Activated CD4-positive, alpha-beta T cell treated with anti-CD3 and anti-CD28 coated beads, Interleukin-2, amount 10 ng/mL, durations not matched to agents 24 days and 14 days (primary cell): Measurements from ENCODE around the gene UNC79. TPM values are rescaled to one million over a fixed set of nuclear protein-coding genes. Genes with fewer than 3 reads are reported as not detected.

Experiments
- DNase-seq: peaks from one replicate; pipeline ENCODE4 v3.0.0; 2022
- H3K27ac Mint-ChIP-seq: one replicate; pipeline ENCODE4 v1.8.0; 2022; ENCODE audit warnings: mild to moderate bottlenecking, mixed read lengths
- H3K27me3 Mint-ChIP-seq: one replicate; pipeline ENCODE4 v1.8.0; 2022; ENCODE audit warnings: mixed read lengths
- H3K36me3 Mint-ChIP-seq: one replicate; pipeline ENCODE4 v1.8.0; 2022; ENCODE audit warnings: low read depth, mild to moderate bottlenecking, mixed read lengths
- H3K4me1 Mint-ChIP-seq: one replicate; pipeline ENCODE4 v1.8.0; 2021; ENCODE audit warnings: mixed read lengths
- H3K4me3 Mint-ChIP-seq: one replicate; pipeline ENCODE4 v1.8.0; 2022; ENCODE audit warnings: mild to moderate bottlenecking, moderate library complexity, mixed read lengths
- H3K9me3 Mint-ChIP-seq: one replicate; pipeline ENCODE4 v1.8.0; 2021; ENCODE audit warnings: mixed read lengths
- intact Hi-C: fragments of 100-400 bp; cut with micrococcal nuclease; formaldehyde crosslinking; loops from one replicate; pipeline ENCODE4 v1.15.1; 2023
- total RNA-seq: library from RNA; stranded (reverse); gene quantifications from 2 replicates; pipeline ENCODE4 v1.2.3, GENCODE V29; 2022

Gene UNC79
- total RNA-seq, 1 donor from 2014 or later, result not detected

- Mint-ChIP-seq H3K27me3 (no peaks in the 10 kb centered on the region), H3K9me3 (no peaks in the 10 kb centered on the region), H3K4me3 (no peak overlapping the region), H3K4me1 (no peaks in the 10 kb centered on the region), H3K36me3 (no peaks in the 10 kb centered on the region), H3K27ac (no peak overlapping the region)
- intact Hi-C loops, result no loop called here
- DNase-seq, result no peak
Observed at GRCh38 chr14:93744876-93745275, 314.1 kb downstream of the UNC79 start.

- Mint-ChIP-seq H3K9me3 (no peaks in the 10 kb centered on the region), H3K4me3 (no peak overlapping the region), H3K27ac (no peak overlapping the region), H3K4me1 (no peaks in the 10 kb centered on the region), H3K27me3 (no peaks in the 10 kb centered on the region), H3K36me3 (no peaks in the 10 kb centered on the region)
- intact Hi-C loops, result no loop called here
- no peak for DNase-seq
Observed at GRCh38 chr14:93745603-93746273, 315.0 kb downstream of the UNC79 start.

DNA sequence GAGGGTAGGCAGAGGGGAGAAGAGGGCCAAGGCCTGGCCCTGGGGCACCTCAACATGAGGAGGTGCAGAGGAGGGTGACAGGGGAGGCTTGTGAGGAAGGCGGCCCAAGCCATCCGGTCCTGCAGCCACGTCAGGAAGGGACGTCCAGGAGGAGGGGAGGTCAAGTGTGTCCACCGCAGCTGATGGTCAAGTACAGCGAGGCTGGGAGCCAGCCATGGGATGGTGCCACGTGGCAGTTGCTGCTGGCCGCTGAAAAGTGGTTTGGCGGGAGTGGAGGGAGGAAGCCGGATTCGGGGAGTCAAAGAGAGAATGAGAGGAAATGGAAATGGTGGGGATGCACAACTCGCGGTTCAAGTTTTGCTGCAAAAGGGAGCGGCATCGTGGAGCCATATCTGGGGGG is 316.4 kb downstream of the UNC79 start:
- Mint-ChIP-seq H3K27me3 (no peaks in the 10 kb centered on the region), H3K36me3 (no peaks in the 10 kb centered on the region), H3K27ac (no peak overlapping the region), H3K4me1 (no peaks in the 10 kb centered on the region), H3K4me3 (no peak overlapping the region), H3K9me3 (no peaks in the 10 kb centered on the region)
- DNase-seq, result no peak
- intact Hi-C loops, result no loop called here

DNA sequence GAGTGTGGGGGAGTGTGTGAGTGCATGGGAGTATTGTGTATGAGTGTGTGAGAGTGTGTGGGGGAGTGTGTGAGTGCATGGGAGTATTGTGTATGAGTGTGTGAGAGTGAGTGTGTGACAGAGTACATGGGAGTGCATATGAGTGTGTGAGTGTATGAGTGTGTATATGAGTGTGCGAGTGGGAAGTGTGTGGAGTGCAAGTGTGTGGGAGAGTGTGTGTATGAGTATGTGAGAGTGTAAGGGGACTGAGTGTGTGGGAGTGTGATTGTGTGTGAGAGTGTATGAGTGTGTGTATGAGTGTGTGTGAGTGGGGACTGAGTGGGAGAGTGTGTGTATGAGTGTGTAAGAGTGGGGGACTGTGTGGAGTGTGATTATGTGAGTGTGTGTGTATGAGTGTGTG is 316.8 kb downstream of the UNC79 start:
- no peak overlapping the region for H3K4me3 Mint-ChIP-seq
- H3K4me1 Mint-ChIP-seq, result no peaks in the 10 kb centered on the region
- no peaks in the 10 kb centered on the region for H3K36me3 Mint-ChIP-seq
- DNase-seq, result no peak
- intact Hi-C loops, result no loop called here
- H3K27ac Mint-ChIP-seq, result no peak overlapping the region
- no peaks in the 10 kb centered on the region for H3K9me3 Mint-ChIP-seq
- H3K27me3 Mint-ChIP-seq, result no peaks in the 10 kb centered on the region

- H3K4me3 Mint-ChIP-seq, result no peak overlapping the region
- no peaks in the 10 kb centered on the region for H3K27me3 Mint-ChIP-seq
- intact Hi-C loops, result no loop called here
- no peaks in the 10 kb centered on the region for H3K36me3 Mint-ChIP-seq
- H3K4me1 Mint-ChIP-seq, result no peaks in the 10 kb centered on the region
- H3K27ac Mint-ChIP-seq, result no peak overlapping the region
- no peak for DNase-seq
- H3K9me3 Mint-ChIP-seq, result no peaks in the 10 kb centered on the region
Observed at GRCh38 chr14:93748208-93749075, 317.7 kb downstream of the UNC79 start.

- Mint-ChIP-seq H3K36me3 (no peaks in the 10 kb centered on the region), H3K27me3 (no peaks in the 10 kb centered on the region), H3K4me1 (no peaks in the 10 kb centered on the region), H3K9me3 (no peaks in the 10 kb centered on the region), H3K27ac (no peak overlapping the region), H3K4me3 (no peak overlapping the region)
- intact Hi-C loops, result no loop called here
- DNase-seq, result no peak
Observed at GRCh38 chr14:93749076-93749420, 318.3 kb downstream of the UNC79 start.

DNA sequence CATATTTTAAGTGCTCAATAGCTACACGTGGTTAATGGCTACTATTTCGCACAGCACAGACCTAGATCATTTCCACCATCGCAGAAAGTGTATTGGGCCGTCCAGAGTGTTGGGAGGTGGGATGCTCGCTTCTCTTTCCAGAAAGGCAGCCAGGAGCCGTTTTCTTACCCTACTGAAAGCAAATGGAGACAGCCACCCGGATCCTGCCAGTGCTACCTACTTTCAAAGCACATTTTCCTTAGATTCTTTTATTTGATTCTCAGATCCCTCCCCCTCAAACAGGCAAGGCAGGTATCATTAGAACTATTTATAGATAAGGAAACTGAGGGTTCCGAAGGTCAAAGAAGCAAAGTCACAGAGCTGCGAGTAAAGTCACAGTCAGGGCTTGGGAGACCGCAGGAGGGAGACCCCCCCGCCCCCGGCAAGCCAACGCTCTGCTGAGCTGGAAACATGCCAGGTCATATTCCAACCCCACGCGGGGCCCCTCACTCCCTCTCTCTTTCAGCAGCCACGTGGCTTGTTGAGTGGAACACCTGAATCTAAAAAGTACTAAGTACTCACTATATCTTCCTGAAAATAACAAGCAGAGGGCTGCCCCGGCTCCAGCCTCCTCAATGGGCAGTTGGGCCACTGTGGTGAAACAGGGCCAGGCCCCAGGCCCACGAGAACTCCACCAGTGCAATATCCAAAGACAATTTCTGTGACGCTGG is 321.4 kb downstream of the UNC79 start:
- no peak overlapping the region for H3K27ac Mint-ChIP-seq
- intact Hi-C loops, result no loop called here
- DNase-seq, result no peak

GRCh38 chr14:93752980-93753561 is 322.3 kb downstream of the UNC79 start:
- Mint-ChIP-seq H3K27ac (no peak overlapping the region), H3K27me3 (no peaks in the 10 kb centered on the region), H3K4me1 (no peaks in the 10 kb centered on the region), H3K9me3 (no peaks in the 10 kb centered on the region), H3K36me3 (no peaks in the 10 kb centered on the region), H3K4me3 (no peak overlapping the region)
- intact Hi-C loops, result no loop called here
- DNase-seq, result no peak

More for the DNA sequence above, 321.4 kb downstream of the UNC79 start:
- Mint-ChIP-seq H3K36me3 (no peaks in the 10 kb centered on the region), H3K9me3 (no peaks in the 10 kb centered on the region), H3K4me3 (no peak overlapping the region), H3K27me3 (no peaks in the 10 kb centered on the region), H3K4me1 (no peaks in the 10 kb centered on the region)

DNA sequence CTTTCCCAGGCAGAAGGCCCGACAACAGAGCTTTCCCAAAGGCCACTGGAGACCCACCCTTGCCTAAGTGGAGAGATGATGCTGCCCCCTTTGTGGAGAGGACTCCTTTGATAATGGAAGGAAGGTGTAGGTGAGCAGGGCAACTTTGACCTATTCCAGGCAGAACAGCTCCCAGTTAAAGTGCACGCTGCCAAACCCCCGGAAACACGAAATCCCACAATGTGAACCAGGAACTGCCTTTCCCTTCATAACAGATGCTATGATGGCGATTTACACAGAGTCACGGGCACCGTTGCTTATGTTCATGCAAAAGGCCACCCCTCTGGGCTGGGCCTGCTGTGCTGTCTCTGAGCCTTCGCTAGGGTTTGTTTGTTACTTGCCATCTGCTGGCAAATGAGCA is 322.9 kb downstream of the UNC79 start:
- Mint-ChIP-seq H3K4me1 (no peaks in the 10 kb centered on the region), H3K4me3 (no peak overlapping the region), H3K9me3 (no peaks in the 10 kb centered on the region), H3K27ac (no peak overlapping the region), H3K27me3 (no peaks in the 10 kb centered on the region), H3K36me3 (no peaks in the 10 kb centered on the region)
- intact Hi-C loops, result no loop called here
- DNase-seq, result no peak

DNA sequence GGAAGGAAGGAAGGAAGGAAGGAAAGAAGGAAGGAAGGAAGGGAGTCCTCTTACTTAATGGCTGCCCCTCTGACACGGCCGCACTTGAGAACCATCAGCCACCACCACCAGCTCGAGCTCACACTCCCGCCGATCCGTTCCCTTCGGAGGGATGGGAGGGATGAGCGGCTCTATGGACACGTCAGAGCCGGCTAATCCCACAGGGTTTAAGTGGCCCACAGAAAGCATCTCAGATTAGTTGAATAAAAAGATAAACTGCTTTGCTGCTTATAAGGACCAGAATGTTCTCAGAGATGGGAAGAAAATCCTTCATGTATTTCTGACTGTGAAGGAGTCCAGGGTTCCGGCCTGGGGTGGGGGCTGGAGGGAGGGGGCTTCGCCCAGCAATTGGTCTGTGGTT is 326.5 kb downstream of the UNC79 start:
- intact Hi-C loops, result no loop called here
- H3K27ac Mint-ChIP-seq, result no peak overlapping the region
- H3K9me3 Mint-ChIP-seq, result no peaks in the 10 kb centered on the region
- peaks cover 12% of the 10 kb centered on the region for H3K27me3 Mint-ChIP-seq
- no peak for DNase-seq
- H3K4me3 Mint-ChIP-seq, result no peak overlapping the region
- no peaks in the 10 kb centered on the region for H3K36me3 Mint-ChIP-seq
- H3K4me1 Mint-ChIP-seq, result no peaks in the 10 kb centered on the region

Other genes starting within 250 kb of the UNC79 start
- 16.2 and 17.1 TPM in 2 replicates for gene MOAP1, start 246.0 kb upstream of the UNC79 start, total RNA-seq
- gene LYSET, start 245.6 kb upstream of the UNC79 start, total RNA-seq, result 14.7 and 18.6 TPM in 2 replicates
- 16.3 and 17.0 TPM in 2 replicates for gene GON7, start 223.9 kb upstream of the UNC79 start, total RNA-seq
- 32.5 and 35.3 TPM in 2 replicates for gene UBR7, start 223.7 kb upstream of the UNC79 start, total RNA-seq
- gene BTBD7, start 97.9 kb upstream of the UNC79 start, total RNA-seq, result 15.2 and 19.4 TPM in 2 replicates
- not detected in 2 replicates for gene COX8C, start 83.8 kb upstream of the UNC79 start, total RNA-seq